ENCODE data around the gene NPNT.

DNA sequence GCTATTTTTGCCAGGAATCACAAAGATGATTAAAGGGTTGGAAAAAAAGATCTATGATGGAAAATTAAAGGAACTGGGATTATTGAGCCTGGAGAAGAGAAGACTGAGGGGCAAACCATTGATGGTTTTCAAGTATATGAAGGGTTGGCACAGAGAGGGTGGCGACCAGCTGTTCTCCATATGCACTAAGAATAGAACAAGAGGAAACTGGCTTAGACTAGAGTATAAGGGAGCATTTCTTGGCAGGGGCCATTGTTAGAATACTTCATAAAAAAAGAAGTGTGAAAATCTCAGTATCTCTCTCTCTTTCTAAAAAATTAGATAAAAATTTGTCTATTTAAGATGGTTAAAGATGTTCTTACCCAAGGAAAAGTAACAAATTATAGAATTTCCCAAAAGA is 75.1 kb downstream of the NPNT start:
- TF ChIP-seq CEBPB (IDR thresholded peaks at IDR 0.05) = no peak
- TF ChIP-seq CREB1 (IDR thresholded peaks at IDR 0.05; ENCODE audit: low read depth) = no peak
- TF ChIP-seq YY1 (IDR thresholded peaks at IDR 0.05; ENCODE audit: low read depth) = no peak
- no peak for TF ChIP-seq TAF1 (IDR thresholded peaks at IDR 0.05; ENCODE audit: low read depth)

Measured in Ishikawa (cell line).